Calu3 (cell line): Measurements from ENCODE around the gene ETFA. TPM values are rescaled to one million over a fixed set of nuclear protein-coding genes. Genes with fewer than 3 reads are reported as not detected.
A peak's percentile ranks its signal among the peaks of the same experiment; 100 is the strongest.
"Not testable (repeated sequence)": the region's sequence is repeated elsewhere in the genome, so short reads cannot be mapped to it uniquely, and the experiment has no call there.

Experiments
- BruUV-seq: library from RNA; stranded (reverse); fragments of 400-500 nt; replicated peaks from 2 replicates; lab custom pipeline; 2021; lab: Mats Ljungman, UMichigan
- CTCF ChIA-PET: fragments of 300-600 bp; sonication (Branson Sonifier 250); formaldehyde crosslinking; loops from one replicate; lab custom pipeline; 2022; ENCODE audit warnings: antibody characterized with exemption; lab: Charles Lee
- DNase-seq: peaks from one replicate; pipeline ENCODE4 v3.0.0; 2022
- H3K27ac Mint-ChIP-seq: one replicate; pipeline ENCODE4 v1.8.0; 2022; ENCODE audit warnings: mixed read lengths; ENCODE audit not compliant: unreplicated experiment
- H3K27me3 Mint-ChIP-seq: one replicate; pipeline ENCODE4 v1.8.0; 2022; ENCODE audit warnings: mixed read lengths; ENCODE audit not compliant: unreplicated experiment
- H3K36me3 Mint-ChIP-seq: one replicate; pipeline ENCODE4 v1.8.0; 2022; ENCODE audit warnings: mild to moderate bottlenecking, moderate library complexity, mixed read lengths; ENCODE audit not compliant: insufficient read depth, unreplicated experiment
- H3K4me1 Mint-ChIP-seq: one replicate; pipeline ENCODE4 v1.8.0; 2022; ENCODE audit warnings: mild to moderate bottlenecking, low read depth, mixed read lengths; ENCODE audit not compliant: unreplicated experiment
- H3K4me3 Mint-ChIP-seq: one replicate; pipeline ENCODE4 v1.8.0; 2022; ENCODE audit warnings: mild to moderate bottlenecking, low read depth, moderate library complexity, mixed read lengths; ENCODE audit not compliant: unreplicated experiment
- H3K9me3 Mint-ChIP-seq: one replicate; pipeline ENCODE4 v1.8.0; 2022; ENCODE audit warnings: low read depth, mixed read lengths; ENCODE audit not compliant: unreplicated experiment
- intact Hi-C: fragments of 100-400 bp; cut with micrococcal nuclease; formaldehyde crosslinking; loops from one replicate; pipeline ENCODE4 v1.10.0; 2022; ENCODE audit not compliant: unreplicated experiment
- total RNA-seq: library from RNA; stranded (reverse); gene quantifications from 2 replicates; pipeline ENCODE4 v1.2.3, GENCODE V29; 2022
- TF ChIP-seq, protein P1 (sequence below): fragments of 200-600 bp; IDR thresholded peaks from one replicate; pipeline ENCODE4 v1.8.0; 2022; ENCODE audit warnings: antibody characterized with exemption; ENCODE audit not compliant: unreplicated experiment

Gene ETFA
- total RNA-seq, 1 experiment from 2014 or later = 230 TPM

DNA sequence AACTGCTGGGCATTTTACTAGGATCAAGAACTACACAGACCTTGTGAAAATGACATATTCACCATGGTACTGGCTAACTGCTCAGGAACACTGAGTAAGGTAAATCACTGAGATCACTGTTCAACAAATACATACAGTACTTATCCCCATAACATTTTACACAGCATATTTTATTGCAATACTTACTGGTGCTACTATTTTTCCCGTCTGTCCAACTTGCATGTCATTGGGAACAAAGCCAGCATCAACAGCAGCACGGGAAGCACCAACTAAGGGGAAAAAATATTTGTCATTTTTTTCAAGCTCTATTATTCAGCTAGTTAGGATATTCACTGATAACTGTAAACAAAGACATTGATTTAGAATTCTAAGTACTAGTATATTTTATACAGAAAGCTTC, 37.0 kb downstream of the ETFA start:
- TF ChIP-seq, protein P1, sequence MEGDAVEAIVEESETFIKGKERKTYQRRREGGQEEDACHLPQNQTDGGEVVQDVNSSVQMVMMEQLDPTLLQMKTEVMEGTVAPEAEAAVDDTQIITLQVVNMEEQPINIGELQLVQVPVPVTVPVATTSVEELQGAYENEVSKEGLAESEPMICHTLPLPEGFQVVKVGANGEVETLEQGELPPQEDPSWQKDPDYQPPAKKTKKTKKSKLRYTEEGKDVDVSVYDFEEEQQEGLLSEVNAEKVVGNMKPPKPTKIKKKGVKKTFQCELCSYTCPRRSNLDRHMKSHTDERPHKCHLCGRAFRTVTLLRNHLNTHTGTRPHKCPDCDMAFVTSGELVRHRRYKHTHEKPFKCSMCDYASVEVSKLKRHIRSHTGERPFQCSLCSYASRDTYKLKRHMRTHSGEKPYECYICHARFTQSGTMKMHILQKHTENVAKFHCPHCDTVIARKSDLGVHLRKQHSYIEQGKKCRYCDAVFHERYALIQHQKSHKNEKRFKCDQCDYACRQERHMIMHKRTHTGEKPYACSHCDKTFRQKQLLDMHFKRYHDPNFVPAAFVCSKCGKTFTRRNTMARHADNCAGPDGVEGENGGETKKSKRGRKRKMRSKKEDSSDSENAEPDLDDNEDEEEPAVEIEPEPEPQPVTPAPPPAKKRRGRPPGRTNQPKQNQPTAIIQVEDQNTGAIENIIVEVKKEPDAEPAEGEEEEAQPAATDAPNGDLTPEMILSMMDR = no peak
- H3K36me3 Mint-ChIP-seq = peaks cover 13% of the 10 kb centered on the region
- DNase-seq = no peak
- H3K4me1 Mint-ChIP-seq = no peaks in the 10 kb centered on the region
- H3K4me3 Mint-ChIP-seq = no peak overlapping the region
- no TSS peak for BruUV-seq
- intact Hi-C loops = no loop called here
- H3K9me3 Mint-ChIP-seq = peaks cover 4% of the 10 kb centered on the region
- H3K27ac Mint-ChIP-seq = no peak overlapping the region
- H3K27me3 Mint-ChIP-seq = no peaks in the 10 kb centered on the region
- CTCF ChIA-PET = no interaction called here

DNA sequence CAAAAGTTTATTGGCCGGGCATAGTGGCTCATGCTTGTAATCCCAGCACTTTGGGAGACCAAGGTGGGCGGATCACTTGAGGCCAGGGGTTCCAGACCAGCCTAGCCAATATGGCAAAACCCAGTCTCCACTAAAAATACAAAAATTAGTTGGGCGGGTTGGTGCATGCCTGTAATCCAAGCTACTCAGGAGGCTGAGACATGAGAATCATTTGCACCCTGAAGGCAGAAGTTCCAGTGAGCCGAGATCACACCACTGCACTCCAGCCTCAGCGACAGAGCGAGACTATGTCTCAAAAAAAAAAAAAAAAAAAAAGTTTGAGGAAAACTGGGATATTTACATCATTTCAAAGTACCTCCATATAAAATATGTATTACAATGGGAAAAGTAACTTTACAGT, 40.4 kb downstream of the ETFA start:
- peaks cover 5% of the 10 kb centered on the region for H3K4me1 Mint-ChIP-seq
- no peak for DNase-seq
- TF ChIP-seq, protein P1 = no peak
- CTCF ChIA-PET = interaction anchor here (0.7 kb wide), 1 partner anchor 130 kb away, joined by 6 read pairs; no protein-coding TSS in a partner anchor
- H3K9me3 Mint-ChIP-seq = peaks cover 7% of the 10 kb centered on the region
- H3K27me3 Mint-ChIP-seq = no peaks in the 10 kb centered on the region
- intact Hi-C loops = no loop called here
- no peak overlapping the region for H3K4me3 Mint-ChIP-seq
- no peak overlapping the region for H3K27ac Mint-ChIP-seq
- H3K36me3 Mint-ChIP-seq = peaks cover 23% of the 10 kb centered on the region
- no TSS peak for BruUV-seq

DNA sequence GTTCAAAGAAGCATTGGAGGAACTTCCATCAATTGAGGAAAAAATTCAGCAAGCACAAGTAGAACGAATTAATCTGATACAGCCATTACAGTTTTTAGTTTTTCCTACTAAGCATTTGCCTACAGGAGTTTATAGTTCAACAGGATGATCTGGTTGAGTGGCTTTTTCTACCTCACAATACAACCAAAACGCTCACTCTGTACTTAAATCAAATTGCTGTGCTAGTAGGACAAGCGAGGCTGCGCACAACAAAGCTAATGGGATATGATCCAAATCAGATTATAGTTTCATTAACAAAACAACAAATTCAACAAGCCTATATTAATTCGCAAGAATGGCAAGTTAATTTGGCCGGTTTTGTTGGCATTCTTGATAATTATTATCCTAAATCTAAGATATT, 44.2 kb downstream of the ETFA start:
- H3K27me3 Mint-ChIP-seq = no peaks in the 10 kb centered on the region
- CTCF ChIA-PET = interaction anchor here (0.6 kb wide), 1 partner anchor 369 kb away, joined by 3 read pairs; no protein-coding TSS in a partner anchor
- H3K4me1 Mint-ChIP-seq = peaks cover 8% of the 10 kb centered on the region
- DNase-seq = no peak
- no peak overlapping the region for H3K27ac Mint-ChIP-seq
- peaks cover 10% of the 10 kb centered on the region for H3K9me3 Mint-ChIP-seq
- H3K36me3 Mint-ChIP-seq = peaks cover 24% of the 10 kb centered on the region
- intact Hi-C loops = no loop called here
- no peak overlapping the region for H3K4me3 Mint-ChIP-seq
- TF ChIP-seq, protein P1 = no peak
- BruUV-seq = no TSS peak

DNA sequence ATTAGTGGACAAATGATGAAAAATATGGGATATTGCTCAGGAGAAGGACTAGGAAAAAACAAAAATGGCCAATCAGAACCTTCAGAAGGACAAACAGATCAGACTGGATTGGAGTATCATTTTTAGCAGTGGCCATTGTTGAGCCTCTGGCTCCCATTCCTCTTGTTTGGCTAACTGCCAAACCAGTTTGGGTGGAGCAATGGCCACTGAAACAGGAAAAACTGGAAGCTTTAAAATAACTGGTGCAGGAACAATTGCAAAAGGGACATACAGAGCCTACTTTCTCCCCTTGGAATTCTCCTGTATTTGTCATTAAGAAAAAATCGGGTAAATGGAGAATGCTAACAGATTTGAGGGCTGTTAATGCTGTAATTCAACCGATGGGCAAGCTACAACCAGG, 45.5 kb downstream of the ETFA start:
- BruUV-seq, CTCF ChIA-PET, H3K27me3 Mint-ChIP-seq, intact Hi-C loops, H3K4me1 Mint-ChIP-seq, H3K4me3 Mint-ChIP-seq, H3K27ac Mint-ChIP-seq: not testable (repeated sequence)
- DNase-seq = peak; percentile 43
- Mint-ChIP-seq H3K9me3 (peaks cover 10% of the 10 kb centered on the region), H3K36me3 (peaks cover 22% of the 10 kb centered on the region)

DNA sequence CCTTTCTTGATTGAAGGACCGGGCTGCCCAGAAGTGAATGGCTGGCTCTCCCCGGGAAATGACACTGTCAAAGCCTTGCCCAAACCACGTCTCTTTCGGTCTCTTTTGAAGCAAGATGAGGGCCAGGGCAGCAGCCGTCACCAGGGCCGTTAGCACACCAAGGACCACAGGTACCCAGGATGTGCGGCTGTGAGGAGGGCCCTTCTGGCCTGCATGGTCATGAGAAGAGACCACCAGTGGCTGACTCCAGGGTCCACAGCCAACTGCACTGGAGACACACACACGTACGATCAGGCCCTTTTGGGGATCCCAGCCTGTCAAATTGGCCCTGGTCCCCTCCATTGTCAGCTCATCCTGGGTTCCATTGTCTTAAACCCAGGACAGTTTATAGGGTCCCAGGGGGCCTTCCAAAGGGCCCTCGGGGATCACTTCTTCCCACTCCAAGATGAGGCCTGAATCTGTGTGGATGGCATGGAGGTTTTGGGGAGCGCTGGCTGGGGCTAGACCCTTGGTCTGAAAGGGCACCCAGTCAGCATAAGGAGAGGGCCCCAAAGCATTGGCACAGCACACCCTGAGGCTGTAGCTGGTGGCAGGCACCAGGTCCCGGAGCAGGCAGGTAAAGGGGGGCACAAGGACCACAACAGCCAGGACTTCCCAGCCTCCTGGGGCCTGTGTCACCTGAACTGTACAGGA, 50.9 kb downstream of the ETFA start:
- CTCF ChIA-PET = no interaction called here
- intact Hi-C loops = no loop called here
- H3K9me3 Mint-ChIP-seq = peaks cover 4% of the 10 kb centered on the region
- no peak overlapping the region for H3K27ac Mint-ChIP-seq
- no peaks in the 10 kb centered on the region for H3K27me3 Mint-ChIP-seq
- no peak overlapping the region for H3K4me3 Mint-ChIP-seq
- peaks cover 8% of the 10 kb centered on the region for H3K36me3 Mint-ChIP-seq
- TF ChIP-seq, protein P1 = no peak
- H3K4me1 Mint-ChIP-seq = no peaks in the 10 kb centered on the region
- no peak for DNase-seq
- BruUV-seq = no TSS peak
